ENCODE data around the gene SUPT3H.
"Not testable (repeated sequence)": the region's sequence is repeated elsewhere in the genome, so short reads cannot be mapped to it uniquely, and the experiment has no call there.

SUPT3H gene

DNA sequence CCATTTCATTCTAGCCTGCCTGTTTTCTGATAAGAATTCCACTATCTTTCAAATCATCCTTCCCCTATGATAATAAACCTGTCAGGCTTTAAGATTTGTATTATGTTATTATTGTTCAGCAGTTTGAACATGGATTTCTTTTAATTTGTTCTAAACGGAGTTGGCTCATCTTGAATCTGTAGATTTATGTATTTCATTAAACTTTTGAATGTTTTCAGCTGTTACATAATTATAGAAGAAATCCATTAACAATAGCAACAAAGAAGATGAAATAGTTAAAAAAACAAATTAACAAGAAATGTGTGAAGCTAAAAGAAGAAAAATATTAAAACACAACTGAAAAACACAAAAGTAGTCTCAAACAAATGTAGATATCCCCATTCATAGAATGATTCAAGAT, 273.3 kb downstream of the SUPT3H start:
- no peak for DNase-seq

DNA sequence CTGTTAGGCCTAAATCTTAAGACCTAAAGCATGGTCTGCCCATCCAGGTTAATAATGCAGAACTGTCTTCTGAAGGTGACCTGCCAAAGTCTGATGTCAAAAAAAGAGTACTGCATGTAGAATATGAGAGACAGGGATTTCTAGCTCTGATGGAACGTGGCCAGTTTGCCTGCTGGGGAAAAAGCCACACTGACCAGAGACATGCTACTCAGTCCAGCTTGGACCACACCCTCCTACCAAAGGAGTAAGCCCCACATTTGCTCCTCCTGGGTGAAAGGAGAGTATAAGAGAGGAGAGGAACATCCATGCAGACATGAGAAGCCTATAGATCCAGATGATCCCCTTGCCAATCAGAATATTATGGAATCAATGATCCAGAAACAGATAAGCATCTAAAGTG, 279.5 kb downstream of the SUPT3H start:
- no peak for DNase-seq

DNA sequence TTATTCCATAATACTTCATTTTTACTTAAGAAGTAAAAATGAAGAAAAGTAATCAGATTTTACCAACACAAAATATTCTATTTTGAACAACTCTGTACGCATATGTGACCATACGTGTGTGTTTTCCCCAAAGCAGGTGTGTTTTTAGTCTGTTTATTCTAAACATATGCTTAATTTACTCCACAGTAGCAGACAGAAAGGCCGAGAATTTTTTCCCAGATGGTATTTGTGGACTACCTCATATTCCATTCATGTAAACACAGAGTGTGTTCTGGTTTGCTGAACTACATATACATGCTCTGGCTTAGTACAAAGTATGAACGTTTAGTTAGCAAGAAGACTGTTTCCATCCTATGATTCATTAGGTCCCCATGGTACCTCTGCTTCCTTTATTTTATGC, 282.9 kb downstream of the SUPT3H start:
- no peak for DNase-seq

- no peak for DNase-seq
Observed at GRCh38 chr6:45092135-45092534, 285.6 kb downstream of the SUPT3H start.

- DNase-seq = no peak
Observed at GRCh38 chr6:45086360-45087084, 291.2 kb downstream of the SUPT3H start.

DNA sequence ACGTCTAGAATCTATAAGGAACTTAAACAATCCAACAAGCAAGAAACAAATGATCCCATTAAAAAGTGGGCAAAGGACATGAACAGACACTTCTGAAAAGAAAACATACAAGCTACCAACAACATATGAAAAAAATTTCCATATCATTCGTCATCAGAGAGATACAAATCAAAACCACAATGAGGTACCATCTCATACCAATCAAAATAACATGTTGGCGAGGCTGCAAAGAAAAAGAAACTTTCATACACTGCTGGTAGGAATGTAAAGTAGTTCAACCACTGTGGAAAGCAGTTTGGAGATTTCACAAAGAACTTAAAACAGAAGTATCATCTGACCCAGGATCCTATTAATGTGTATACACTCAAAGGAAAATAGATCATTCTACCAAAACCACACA, 293.5 kb downstream of the SUPT3H start:
- no peak for DNase-seq

- DNase-seq = no peak
Observed at GRCh38 chr6:45082091-45082490, 295.6 kb downstream of the SUPT3H start.

DNA sequence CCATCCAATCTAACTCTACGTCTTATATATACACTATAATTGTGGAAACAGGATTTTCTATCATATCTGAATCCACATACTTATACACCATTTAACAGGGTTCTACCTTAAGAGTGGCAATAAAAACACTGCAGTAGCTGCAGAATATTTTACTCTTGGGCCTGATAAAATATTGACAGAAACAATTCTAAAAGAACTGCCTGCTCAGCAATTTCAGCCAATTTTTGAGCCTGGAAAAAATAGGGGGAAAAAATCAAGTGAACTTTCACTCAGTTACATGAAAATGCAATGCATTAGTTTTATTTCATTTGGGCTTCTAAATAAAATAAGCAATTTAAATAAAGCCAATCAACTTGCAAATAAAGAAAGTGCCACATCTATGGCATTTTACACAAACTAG, 296.1 kb downstream of the SUPT3H start:
- DNase-seq = no peak

DNA sequence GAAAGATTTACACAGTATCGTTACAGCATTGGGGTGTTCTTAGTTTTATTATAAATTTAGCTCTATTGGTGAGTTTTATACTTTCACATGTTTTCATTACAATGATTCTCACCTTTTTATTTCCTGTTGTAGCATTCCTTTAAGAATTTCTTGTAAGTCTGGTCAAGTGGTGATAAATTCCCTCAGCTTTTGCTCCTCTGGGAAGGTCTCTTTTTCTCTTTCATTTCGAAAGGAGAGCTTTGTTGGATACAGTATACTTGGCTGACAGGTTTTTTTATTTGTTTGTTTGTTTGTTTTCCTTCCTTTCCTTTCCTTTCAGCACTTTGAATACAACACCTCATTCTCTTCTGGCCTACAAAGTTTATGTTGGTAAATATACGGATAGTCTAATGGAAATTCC, 299.3 kb downstream of the SUPT3H start:
- DNase-seq = no peak

- no peak for DNase-seq
Observed at GRCh38 chr6:45076217-45076930, 301.4 kb downstream of the SUPT3H start.

- DNase-seq = no peak
Observed at GRCh38 chr6:45075246-45075645, 302.5 kb downstream of the SUPT3H start.

GRCh38 chr6:45074439-45074838, 303.3 kb downstream of the SUPT3H start:
- no peak for DNase-seq

DNA sequence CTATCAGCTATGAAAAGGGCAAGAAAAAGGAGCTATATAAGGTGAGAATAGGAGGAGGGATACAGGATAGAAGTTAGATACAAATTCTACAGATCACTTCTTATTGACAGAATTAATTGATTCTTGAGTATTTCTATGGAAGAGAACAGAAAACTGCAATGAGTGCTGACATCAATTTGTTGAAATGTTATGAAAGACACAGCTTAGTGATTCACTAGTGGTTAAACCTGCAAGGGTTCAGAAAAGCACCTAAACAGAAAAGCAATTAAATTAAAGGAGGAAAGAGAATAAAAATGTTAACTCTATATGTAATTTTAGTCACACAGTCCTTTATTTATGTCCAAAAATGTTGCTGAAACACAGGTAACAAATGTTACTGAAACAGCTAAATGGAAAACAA, 304.0 kb downstream of the SUPT3H start:
- DNase-seq = no peak

DNA sequence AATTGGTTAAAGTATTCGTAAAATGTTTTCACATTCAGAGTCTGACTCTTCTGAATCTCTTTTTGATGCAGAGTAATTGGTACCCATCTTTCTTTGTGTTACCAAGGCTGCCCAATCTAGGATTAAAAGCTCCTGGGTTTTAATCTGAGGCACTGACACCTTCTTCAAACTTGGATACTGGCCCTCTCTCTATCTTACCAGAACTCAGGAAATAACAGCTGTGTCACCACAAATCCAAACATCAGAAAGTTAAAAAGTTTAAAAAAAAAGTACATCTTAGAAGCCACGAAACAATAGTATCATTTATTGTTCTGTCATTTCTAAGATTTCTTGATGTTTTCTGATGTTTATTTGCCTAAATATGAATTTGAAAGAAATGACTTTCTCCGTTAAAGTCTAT, 305.1 kb downstream of the SUPT3H start:
- DNase-seq = no peak

- no peak for DNase-seq
Observed at GRCh38 chr6:45072016-45072415, 305.7 kb downstream of the SUPT3H start.

DNA sequence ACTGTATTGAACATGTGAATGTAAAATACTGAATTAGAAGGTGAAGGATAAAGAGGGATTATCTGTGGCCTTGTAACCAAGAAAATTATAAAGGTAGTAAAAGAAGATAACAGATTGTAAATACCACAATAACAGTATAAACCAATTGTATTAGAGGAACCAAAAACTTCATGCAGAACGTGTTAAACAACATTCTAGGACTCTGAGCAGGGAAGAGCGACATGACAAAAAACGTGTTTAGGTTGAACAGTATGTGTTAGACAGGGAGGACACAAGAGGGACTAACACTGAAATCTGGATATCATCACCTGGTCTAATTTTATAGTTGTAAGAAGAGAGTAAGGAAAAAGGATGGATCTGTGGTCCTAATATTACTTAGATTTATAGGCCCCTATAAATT, 308.6 kb downstream of the SUPT3H start:
- DNase-seq = no peak

DNA sequence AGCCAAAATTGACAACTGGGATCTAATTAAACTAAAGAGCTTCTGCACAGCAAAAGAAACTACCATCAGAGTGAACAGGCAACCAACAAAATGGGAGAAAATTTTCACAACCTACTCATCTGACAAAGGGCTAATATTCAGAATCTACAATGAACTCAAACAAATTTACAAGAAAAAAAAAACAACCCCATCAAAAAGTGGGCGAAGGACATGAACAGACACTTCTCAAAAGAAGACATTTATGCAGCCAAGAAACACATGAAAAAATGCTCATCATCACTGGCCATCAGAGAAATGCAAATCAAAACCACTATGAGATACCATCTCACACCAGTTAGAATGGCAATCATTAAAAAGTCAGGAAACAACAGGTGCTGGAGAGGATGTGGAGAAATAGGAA, 310.3 kb downstream of the SUPT3H start:
- DNase-seq = not testable (repeated sequence)

DNA sequence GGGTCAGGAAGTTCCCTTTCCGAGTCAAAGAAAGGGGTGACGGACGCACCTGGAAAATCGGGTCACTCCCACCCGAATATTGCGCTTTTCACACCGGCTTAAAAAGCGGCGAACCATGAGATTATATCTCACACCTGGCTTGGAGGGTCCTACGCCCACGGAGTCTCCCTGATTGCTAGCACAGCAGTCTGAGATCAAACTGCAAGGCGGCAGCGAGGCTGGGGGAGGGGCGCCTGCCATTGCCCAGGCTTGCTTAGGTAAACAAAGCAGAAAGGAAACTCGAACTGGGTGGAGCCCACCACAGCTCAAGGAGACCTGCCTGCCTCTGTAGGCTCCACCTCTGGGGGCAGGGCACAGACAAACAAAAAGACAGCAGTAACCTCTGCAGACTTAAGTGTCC, 315.1 kb downstream of the SUPT3H start:
- not testable (repeated sequence) for DNase-seq

DNA sequence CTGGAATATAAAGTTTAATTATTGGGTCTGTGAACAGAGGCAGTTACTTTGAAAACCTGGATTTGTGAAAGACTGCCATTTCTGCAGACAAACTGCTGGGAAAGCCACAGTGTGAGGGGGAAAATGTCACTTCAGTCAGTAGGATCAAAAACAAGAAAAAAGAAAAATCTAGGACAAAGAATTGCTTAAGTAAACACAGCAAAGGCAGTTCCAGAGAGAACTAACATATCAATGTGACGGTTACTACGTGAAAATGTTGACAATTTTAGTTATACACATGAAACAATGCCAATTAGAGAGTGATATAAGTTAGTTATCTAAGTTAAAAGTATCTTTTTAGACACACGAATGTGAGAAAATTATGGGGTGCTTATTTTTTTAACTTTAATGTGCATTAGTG, 320.0 kb downstream of the SUPT3H start:
- DNase-seq = no peak

DNA sequence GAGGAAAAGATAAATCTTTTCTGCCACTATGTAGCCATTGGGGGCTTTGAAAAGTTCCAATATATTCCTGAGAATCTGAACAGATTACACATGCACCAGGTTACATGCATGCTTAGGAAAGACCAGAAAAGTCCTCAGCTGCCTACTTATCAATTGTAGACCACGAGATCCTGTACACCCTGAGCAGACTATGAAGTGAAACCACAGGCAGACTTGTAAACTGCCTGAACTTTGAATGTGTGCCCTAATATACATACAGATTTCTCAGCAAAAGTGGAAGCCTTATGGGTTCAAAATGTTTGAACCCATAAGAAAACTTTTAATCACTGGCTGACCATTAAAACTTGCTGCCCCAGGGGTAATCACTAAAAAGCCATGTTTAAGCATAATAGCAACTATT, 323.1 kb downstream of the SUPT3H start:
- DNase-seq = no peak

GRCh38 chr6:45052325-45052724, 325.4 kb downstream of the SUPT3H start:
- DNase-seq = no peak

DNA sequence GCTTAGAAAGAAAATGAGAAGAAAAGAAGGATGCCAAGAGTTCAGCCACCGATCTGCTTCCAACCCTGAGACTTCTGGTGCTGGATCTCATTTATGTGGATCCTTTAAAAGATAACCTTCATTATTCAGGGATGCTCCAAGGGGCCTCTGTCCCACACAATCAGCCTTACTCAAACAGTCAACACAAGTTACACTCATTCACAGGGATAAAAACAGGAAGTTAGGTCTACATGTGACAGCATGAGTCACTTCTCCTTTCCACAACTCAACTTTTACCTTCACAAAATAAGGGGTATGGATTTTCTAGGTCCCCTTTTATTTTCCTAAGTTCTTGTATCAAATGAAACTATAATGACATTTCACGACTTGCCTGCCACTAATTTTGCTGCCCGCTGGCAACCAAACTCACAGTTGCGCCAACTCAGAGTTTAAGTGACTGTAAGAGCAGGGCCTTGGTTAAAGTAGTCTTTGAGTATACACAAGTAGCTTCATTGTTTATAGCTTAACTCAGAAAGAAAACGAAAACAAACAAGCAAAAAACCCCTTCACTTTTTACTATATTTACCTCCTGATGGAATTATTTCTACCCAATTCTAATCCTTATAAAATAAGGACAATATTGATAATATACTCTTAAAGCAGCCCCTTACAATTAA, 328.4 kb downstream of the SUPT3H start:
- DNase-seq = peak in 1 of 2 experiments; percentile 6

DNA sequence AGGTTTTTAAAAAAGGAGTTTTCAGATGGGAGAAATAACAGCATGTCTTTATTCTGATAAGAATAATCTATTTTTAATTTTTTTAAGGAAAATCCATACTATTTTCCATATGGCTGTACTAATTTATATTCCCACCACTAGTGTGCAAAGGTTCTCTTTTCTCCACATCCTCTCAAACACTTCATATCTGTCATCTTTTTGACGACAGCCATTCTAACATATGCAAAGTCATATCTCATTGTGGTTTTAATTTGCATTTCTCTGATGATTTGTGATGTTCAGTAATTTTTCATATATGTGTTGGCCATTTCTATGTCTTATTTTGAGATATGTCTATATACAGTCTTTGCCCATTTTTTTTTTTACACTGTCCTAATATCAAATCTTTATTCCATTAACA, 330.2 kb downstream of the SUPT3H start:
- no peak for DNase-seq

- DNase-seq = no peak
Observed at GRCh38 chr6:45045253-45045601, 332.5 kb downstream of the SUPT3H start.
